ENCODE measurements around the gene BEST3.

DNA sequence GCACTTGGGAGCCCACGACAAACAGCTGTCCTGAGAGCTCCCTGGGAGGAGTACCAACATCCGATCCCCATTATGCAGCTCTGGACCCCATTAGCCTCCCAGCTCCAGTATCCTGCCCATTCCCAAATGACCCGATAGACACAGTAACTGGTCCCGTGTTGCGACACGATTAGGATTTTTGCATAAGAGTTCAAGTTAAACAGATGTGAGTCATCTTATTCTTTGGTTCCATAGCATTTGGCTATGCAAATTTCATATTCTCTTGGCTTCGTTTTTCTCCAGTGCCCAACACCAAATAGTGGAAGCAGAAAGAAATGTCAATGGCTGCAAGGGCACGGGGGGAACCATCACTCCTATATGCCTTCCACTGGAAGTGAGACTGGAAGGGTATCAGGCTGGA, 45.4 kb downstream of the BEST3 start:
- no peak for TF ChIP-seq YY1 (IDR thresholded peaks at IDR 0.05; ENCODE audit: insufficient read depth, insufficient read length)
- TF ChIP-seq ZNF274 (IDR thresholded peaks at IDR 0.05; ENCODE audit: low read depth, low read length) = no peak
- no peak for TF ChIP-seq SUZ12 (IDR thresholded peaks at IDR 0.05; ENCODE audit: extremely low read depth, insufficient read depth, insufficient read length)

All from NT2/D1 (cell line).